Measurements from ENCODE around the gene ACACA.

DNA sequence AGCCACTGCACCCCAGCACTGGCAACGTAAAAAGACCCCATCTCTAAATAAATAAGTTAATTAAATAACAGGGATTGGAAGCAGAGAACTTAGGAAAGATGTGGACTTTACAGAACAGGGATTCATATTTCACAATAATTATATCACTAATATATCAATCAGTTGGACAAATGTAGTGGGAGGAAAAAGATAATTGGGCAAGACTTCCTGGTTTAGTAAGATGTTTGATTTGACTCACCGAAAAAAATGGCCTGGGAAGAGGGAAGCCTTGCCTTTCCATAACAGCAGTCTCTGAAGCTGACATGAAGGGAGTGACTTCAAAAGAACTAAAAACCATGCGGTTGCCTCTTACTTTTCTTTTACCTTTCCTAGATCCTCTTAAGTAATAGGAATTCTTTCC, 46.0 kb downstream of the ACACA start:
- TF ChIP-seq GATA2 (IDR thresholded peaks at IDR 0.05; ENCODE audit: low read depth, low read length) (no peak), GATA3 (IDR thresholded peaks at IDR 0.05; ENCODE audit: low read depth, low read length) (no peak)

Measured in SH-SY5Y (cell line).